CD4-positive, alpha-beta T cell treated with Interleukin-2 at 100 ng/mL for 4 hours (primary cell): Measurements from ENCODE around the gene AURKAIP1.
"Not testable (repeated sequence)": the region's sequence is repeated elsewhere in the genome, so short reads cannot be mapped to it uniquely, and the experiment has no call there.

ENCODE experiments used
- DNase-seq: peaks from one replicate; pipeline ENCODE4 v3.0.0-alpha.2; 2020; ENCODE audit warnings: low spot score

The AURKAIP1 gene

GRCh38 chr1:1374929-1375662, at the start of gene AURKAIP1:
AURKAIP1 (minus strand) TSS chr1:1375207; CDS start chr1:1374756, 451 bp downstream.
- peak; percentile 99 for DNase-seq

- DNase-seq: no peak
Measured at GRCh38 chr1:1424707-1425106, 49.7 kb upstream of the AURKAIP1 start.

- no peak for DNase-seq
Measured at GRCh38 chr1:1423245-1423597, 48.2 kb upstream of the AURKAIP1 start.

GRCh38 chr1:1422465-1423244, 47.6 kb upstream of the AURKAIP1 start:
- DNase-seq: no peak

GRCh38 chr1:1421907-1422464, 47.0 kb upstream of the AURKAIP1 start:
- no peak for DNase-seq

GRCh38 chr1:1421147-1421906, 46.3 kb upstream of the AURKAIP1 start, which contains the start of gene ANKRD65:
ANKRD65 (minus strand) TSS chr1:1421276; CDS start chr1:1421005, 271 bp downstream.
- DNase-seq: no peak

GRCh38 chr1:1420654-1421141, 45.7 kb upstream of the AURKAIP1 start:
- DNase-seq: no peak

GRCh38 chr1:1419813-1420653, 45.0 kb upstream of the AURKAIP1 start:
- DNase-seq: no peak

- DNase-seq: no peak
Measured at GRCh38 chr1:1419363-1419812, 44.4 kb upstream of the AURKAIP1 start.

GRCh38 chr1:1418464-1419362, 43.7 kb upstream of the AURKAIP1 start:
- no peak for DNase-seq

GRCh38 chr1:1417825-1418463, 42.9 kb upstream of the AURKAIP1 start:
- DNase-seq: not testable (repeated sequence)

- not testable (repeated sequence) for DNase-seq
Measured at GRCh38 chr1:1417396-1417795, 42.4 kb upstream of the AURKAIP1 start.

GRCh38 chr1:1415751-1416150, 40.7 kb upstream of the AURKAIP1 start:
- DNase-seq: no peak

GRCh38 chr1:1412311-1412902, 37.4 kb upstream of the AURKAIP1 start:
- not testable (repeated sequence) for DNase-seq

- no peak for DNase-seq
Measured at GRCh38 chr1:1411626-1412025, 36.6 kb upstream of the AURKAIP1 start.

GRCh38 chr1:1410238-1410637, 35.2 kb upstream of the AURKAIP1 start:
- not testable (repeated sequence) for DNase-seq

GRCh38 chr1:1407636-1408318, 32.8 kb upstream of the AURKAIP1 start:
- DNase-seq: no peak
